GM23248 (cell line): ENCODE data around the gene LMCD1. TPM values are rescaled to one million over a fixed set of nuclear protein-coding genes. Genes with fewer than 3 reads are reported as not detected.

Source experiments
- DNase-seq: peaks from one replicate; pipeline ENCODE4 v3.0.0-alpha.2; 2015
- H2AFZ ChIP-seq: fragments of 200-600 bp; sonication (generic); 2 replicates; pipeline ENCODE4 v1.6.1; 2016; ENCODE audit warnings: antibody characterized with exemption
- H3F3A ChIP-seq: fragments of 200-600 bp; sonication (generic); 2 replicates; pipeline ENCODE4 v1.6.1; 2016; ENCODE audit warnings: mild to moderate bottlenecking, antibody characterized with exemption, mixed run types; ENCODE audit not compliant: insufficient read depth
- H3K27ac ChIP-seq: fragments of 200-600 bp; sonication (generic); 2 replicates; pipeline ENCODE4 v1.5.1; 2016; ENCODE audit warnings: mild to moderate bottlenecking
- H3K27me3 ChIP-seq: fragments of 200-600 bp; sonication (generic); replicated peaks from 2 replicates; pipeline ENCODE4 v1.6.1; 2016; ENCODE audit warnings: mild to moderate bottlenecking; ENCODE audit not compliant: insufficient read depth
- H3K36me3 ChIP-seq: fragments of 200-600 bp; sonication (generic); 2 replicates; pipeline ENCODE4 v1.6.1; 2016; ENCODE audit warnings: low read depth, mild to moderate bottlenecking
- H3K4me1 ChIP-seq: fragments of 200-600 bp; sonication (generic); 2 replicates; pipeline ENCODE4 v1.6.1; 2016; ENCODE audit warnings: mild to moderate bottlenecking; ENCODE audit not compliant: insufficient read depth
- H3K4me2 ChIP-seq: fragments of 200-600 bp; sonication (generic); one replicate; pipeline ENCODE4 v1.6.1; 2016; ENCODE audit warnings: mild to moderate bottlenecking; ENCODE audit not compliant: unreplicated experiment
- H3K4me3 ChIP-seq: fragments of 200-600 bp; sonication (generic); 2 replicates; pipeline ENCODE4 v1.5.1; 2016; ENCODE audit warnings: mild to moderate bottlenecking
- H3K79me2 ChIP-seq: fragments of 200-600 bp; sonication (generic); 2 replicates; pipeline ENCODE4 v1.6.1; 2016; ENCODE audit warnings: mild to moderate bottlenecking; ENCODE audit not compliant: insufficient read depth
- H3K9ac ChIP-seq: fragments of 200-600 bp; sonication (generic); 2 replicates; pipeline ENCODE4 v1.6.1; 2016; ENCODE audit warnings: mild to moderate bottlenecking
- H3K9me2 ChIP-seq: fragments of 200-600 bp; sonication (generic); 2 replicates; pipeline ENCODE4 v1.6.1; 2016; ENCODE audit warnings: mixed run types, mild to moderate bottlenecking, moderate library complexity; ENCODE audit not compliant: insufficient read depth
- H3K9me3 ChIP-seq: fragments of 200-600 bp; sonication (generic); one replicate; pipeline ENCODE4 v1.6.1; 2017; ENCODE audit warnings: low read depth
- H4K20me1 ChIP-seq: fragments of 200-600 bp; sonication (generic); 2 replicates; pipeline ENCODE4 v1.6.0; 2016; ENCODE audit not compliant: insufficient read depth
- EZH2 ChIP-seq: fragments of 200-600 bp; sonication (generic); IDR thresholded peaks from 2 replicates; pipeline ENCODE4 v1.6.1; 2018; ENCODE audit warnings: antibody characterized with exemption, mild to moderate bottlenecking; ENCODE audit not compliant: insufficient read depth, poor library complexity, severe bottlenecking
- EZH2phosphoT487 ChIP-seq: fragments of 200-600 bp; sonication (generic); IDR thresholded peaks from 2 replicates; pipeline ENCODE4 v1.6.1; 2018; ENCODE audit warnings: antibody characterized with exemption, moderate library complexity, mild to moderate bottlenecking, low read depth; ENCODE audit not compliant: insufficient read depth
- WGBS, 2 experiments: methylation state at CpG; one replicate each; pipeline ENCODE4 v1.1.6; 2015 to 2017; ENCODE audit warnings: low lambda C conversion rate in 2 of 2, low coverage in 1 of 2; ENCODE audit errors: missing lambda C conversion rate in 2 of 2; 5-methylcytosine and 5-hydroxymethylcytosine counted together
- in situ Hi-C: fragments of 300-500 bp; cut with MboI; formaldehyde crosslinking; loops from 2 replicates; pipeline ENCODE4 v1.15.0; 2020
- polyA plus RNA-seq: library from polyadenylated mRNA; unstranded; fragments of >200 nt; fragmentation: Nextera tagmentation; extraction: Ambion mirVana; gene quantifications from 2 replicates; pipeline ENCODE4 v1.2.1, GENCODE V29; 2016
- total RNA-seq: library from RNA; depleted of rRNA; stranded (reverse); fragments of >200 nt; shearing (Covaris generic); gene quantifications from 2 replicates; pipeline ENCODE4 v1.2.3, GENCODE V29; 2014

The LMCD1 gene
- total and polyA plus RNA-seq, 2 experiments from 2014 or later = 187 to 259 TPM

DNA sequence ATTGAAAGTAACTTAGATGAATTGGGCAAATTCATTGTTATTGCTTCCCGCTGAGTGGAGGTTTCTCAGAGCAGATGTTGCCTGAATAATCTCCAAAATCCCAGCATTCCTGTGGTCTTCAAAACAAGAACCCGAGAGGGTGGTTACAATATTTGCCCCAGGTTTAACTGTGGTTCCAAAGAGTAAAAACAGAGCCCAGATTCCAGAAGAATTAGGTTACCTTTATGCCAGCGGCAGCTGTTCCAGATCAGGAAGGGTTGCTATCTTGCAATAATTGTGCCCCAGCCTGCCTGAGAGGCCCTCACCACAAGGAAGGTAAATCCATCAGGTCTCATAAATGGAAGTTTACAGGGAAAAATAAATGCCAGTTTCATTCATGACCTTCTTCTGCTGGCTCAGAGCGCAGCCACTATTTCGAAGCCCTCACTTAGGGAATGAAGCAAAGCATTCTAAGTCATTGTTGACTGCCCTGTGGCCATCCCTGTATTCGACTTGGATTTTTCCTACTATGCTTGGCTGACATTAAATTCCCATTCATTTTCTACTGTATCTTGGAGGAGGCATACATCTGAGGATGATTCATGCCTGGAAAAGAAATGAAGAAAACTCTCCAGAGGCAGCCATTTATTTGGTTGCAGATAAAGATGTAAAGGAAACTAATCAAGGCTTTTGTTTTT, 88.4 kb downstream of the LMCD1 start:
- Histone ChIP-seq H3K4me3 (no peak overlapping the region), H3K79me2 (no peaks in the 10 kb centered on the region), H3K9me2 (no peaks in the 10 kb centered on the region), H2AFZ (no peak overlapping the region), H4K20me1 (no peaks in the 10 kb centered on the region), H3K27ac (peak overlapping the region; percentile 26), H3K36me3 (no peaks in the 10 kb centered on the region), H3K9me3 (no peaks in the 10 kb centered on the region), H3F3A (peaks cover 19% of the 10 kb centered on the region), H3K4me1 (peaks cover 20% of the 10 kb centered on the region), H3K9ac (no peak overlapping the region), H3K27me3 (no peaks in the 10 kb centered on the region), H3K4me2 (peak overlapping the region; percentile 24)
- in situ Hi-C loops = no loop called here
- DNase-seq = peak; percentile 70
- WGBS, 2 experiments = 29 to 32% methylated on average over 6 of the region's 6 CpGs
- no peak for TF ChIP-seq EZH2
- no peak for TF ChIP-seq EZH2phosphoT487

DNA sequence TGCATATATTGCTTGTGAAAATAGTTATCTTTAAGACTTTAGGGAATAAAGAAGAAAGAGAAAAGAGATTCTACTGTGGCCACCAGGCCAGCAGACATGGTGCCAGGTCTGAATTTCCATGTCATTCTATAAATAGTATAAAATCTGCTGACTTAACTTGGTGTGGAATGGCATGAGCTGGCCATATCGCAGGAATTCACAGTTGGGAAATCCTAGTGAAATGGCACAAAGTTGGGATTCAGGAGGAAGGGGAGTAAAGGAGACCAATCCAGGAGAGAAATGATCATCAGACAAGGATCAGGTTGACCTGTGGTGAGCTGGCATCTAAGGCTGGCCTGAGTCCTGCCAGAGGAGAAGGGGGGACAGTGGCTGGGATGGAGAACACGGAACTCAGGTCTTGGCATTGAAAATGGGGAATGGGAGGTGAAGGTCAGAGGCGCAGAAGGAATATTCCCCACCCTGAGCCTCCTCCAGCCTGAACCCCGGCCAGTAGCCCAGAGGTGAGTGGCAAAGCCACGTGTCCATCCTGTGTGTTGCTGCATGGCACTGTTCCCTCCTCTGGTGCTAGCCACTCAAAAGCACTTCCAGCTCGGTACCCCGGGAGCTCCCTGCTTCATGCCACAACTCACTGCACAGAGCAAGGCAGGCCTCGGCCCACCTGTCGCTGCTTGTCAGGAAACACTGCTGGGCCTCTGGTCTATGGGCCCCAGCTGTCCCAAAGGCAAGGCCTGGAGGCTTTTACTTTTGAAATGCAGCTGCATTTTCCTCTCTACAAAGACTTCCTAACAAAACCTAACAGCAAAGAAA, 91.6 kb downstream of the LMCD1 start:
- Histone ChIP-seq H3K27me3 (no peaks in the 10 kb centered on the region), H3K9me2 (no peaks in the 10 kb centered on the region), H3K4me2 (peak overlapping the region; percentile 19), H3K27ac (no peak overlapping the region), H4K20me1 (no peaks in the 10 kb centered on the region), H3F3A (peaks cover 19% of the 10 kb centered on the region), H3K4me1 (peaks cover 20% of the 10 kb centered on the region), H2AFZ (no peak overlapping the region), H3K9me3 (no peaks in the 10 kb centered on the region), H3K9ac (no peak overlapping the region), H3K36me3 (no peaks in the 10 kb centered on the region), H3K79me2 (no peaks in the 10 kb centered on the region), H3K4me3 (no peak overlapping the region)
- peak; percentile 69 for DNase-seq
- 79 to 85% methylated on average over 9 of the region's 9 CpGs for WGBS, 2 experiments
- in situ Hi-C loops = no loop called here
- TF ChIP-seq EZH2 (no peak), EZH2phosphoT487 (no peak)

DNA sequence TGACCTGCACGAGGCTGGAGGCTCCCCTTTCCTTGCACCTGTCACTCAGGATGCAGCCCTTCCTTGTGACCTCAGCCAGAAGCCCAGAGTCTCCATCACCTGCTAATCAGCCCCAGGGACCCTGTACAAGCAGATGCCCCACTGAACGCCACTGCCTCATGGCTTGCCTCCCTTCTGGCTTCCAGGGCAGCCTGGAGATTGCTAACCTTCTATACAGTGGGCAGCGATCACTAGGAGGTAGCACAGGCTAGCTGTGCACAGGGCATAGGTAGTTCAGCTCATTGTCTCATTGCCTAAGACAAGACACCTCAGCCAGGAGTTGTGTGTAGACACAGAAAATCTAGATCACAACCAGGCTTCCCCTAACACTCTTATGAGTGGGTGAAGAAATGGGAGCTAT, 93.6 kb downstream of the LMCD1 start:
- 77 to 83% methylated on average over 3 of the region's 3 CpGs for whole genome bisulfite sequencing, 2 experiments
- no peaks in the 10 kb centered on the region for H3K79me2 ChIP-seq
- no peak overlapping the region for H3K4me2 ChIP-seq
- no peaks in the 10 kb centered on the region for H3K36me3 ChIP-seq
- no peaks in the 10 kb centered on the region for H3K27me3 ChIP-seq
- no peaks in the 10 kb centered on the region for H3K9me3 ChIP-seq
- no peak overlapping the region for H2AFZ ChIP-seq
- H3K9me2 ChIP-seq = no peaks in the 10 kb centered on the region
- H3K4me1 ChIP-seq = peaks cover 11% of the 10 kb centered on the region
- in situ Hi-C loops = no loop called here
- no peak overlapping the region for H3K27ac ChIP-seq
- H3K9ac ChIP-seq = no peak overlapping the region
- DNase-seq = no peak
- H3K4me3 ChIP-seq = no peak overlapping the region
- H3F3A ChIP-seq = peaks cover 8% of the 10 kb centered on the region; the same call in 1 of the 2 replicates
- no peaks in the 10 kb centered on the region for H4K20me1 ChIP-seq
- TF ChIP-seq EZH2phosphoT487 = no peak
- no peak for TF ChIP-seq EZH2

DNA sequence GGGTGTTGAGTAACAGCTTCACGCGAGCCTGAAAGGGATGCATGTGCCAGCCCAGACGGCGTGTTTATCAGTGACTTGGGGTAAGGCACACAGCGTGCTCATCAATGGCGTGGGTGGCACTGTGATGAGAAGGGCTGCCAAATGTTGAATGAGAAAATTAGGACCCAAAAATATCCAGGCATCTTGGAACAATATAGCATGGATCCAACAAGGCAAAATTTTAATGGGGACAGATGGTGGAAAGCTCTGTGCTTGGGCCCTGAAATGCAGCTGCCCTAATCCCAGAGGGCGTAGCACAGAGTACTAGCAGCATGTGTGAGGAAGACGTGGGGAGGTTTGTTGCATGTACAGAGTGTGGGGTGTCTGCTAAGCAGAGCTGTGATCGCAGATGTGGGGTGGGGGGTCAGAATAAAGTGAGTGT, 94.1 kb downstream of the LMCD1 start:
- in situ Hi-C loops = no loop called here
- Histone ChIP-seq H3K27me3 (no peaks in the 10 kb centered on the region), H3K9me2 (0 out of 2 replicates have a peak, but pooled peaks cover 3% of the 10 kb centered on the region), H3K9me3 (no peaks in the 10 kb centered on the region), H3K4me1 (peaks cover 7% of the 10 kb centered on the region), H3F3A (peaks cover 5% of the 10 kb centered on the region; the same call in 1 of the 2 replicates), H3K36me3 (no peaks in the 10 kb centered on the region), H3K4me3 (no peak overlapping the region), H3K79me2 (no peaks in the 10 kb centered on the region), H2AFZ (no peak overlapping the region), H3K9ac (no peak overlapping the region), H3K4me2 (no peak overlapping the region), H3K27ac (no peak overlapping the region), H4K20me1 (no peaks in the 10 kb centered on the region)
- 39 to 41% methylated on average over 9 of the region's 9 CpGs for WGBS, 2 experiments
- TF ChIP-seq EZH2 (no peak), EZH2phosphoT487 (no peak)
- no peak for DNase-seq
